HG02678 (cell line): ENCODE data around the gene CA4.

ENCODE experiments used
- ATAC-seq: cut with Tn5 transposase; IDR thresholded peaks from one replicate; pipeline ENCODE4 v1.9.1; 2021; ENCODE audit warnings: mild to moderate bottlenecking, moderate library complexity; ENCODE audit not compliant: unreplicated experiment

Gene CA4

GRCh38 chr17:60129164-60129563, 20.6 kb upstream of the CA4 start:
- no peak for ATAC-seq

DNA sequence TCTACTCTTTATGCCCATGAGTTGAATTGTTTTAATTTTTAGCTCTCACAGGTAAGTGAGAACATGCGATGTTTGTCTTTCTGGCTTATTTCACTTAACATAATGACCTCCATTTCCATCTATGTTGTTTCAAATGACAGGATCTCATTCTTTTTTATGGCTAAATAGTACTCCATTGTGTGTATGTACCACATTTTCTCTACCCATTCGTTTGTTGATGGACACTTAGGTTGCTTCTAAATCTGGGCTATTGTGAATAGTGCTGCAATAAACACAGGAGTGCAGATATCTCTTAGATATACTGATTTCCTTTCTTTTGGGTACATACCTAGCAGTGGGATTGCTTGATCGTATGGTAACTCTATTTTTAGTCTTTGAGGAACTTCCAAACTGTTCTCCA, 19.3 kb upstream of the CA4 start:
- ATAC-seq, result no peak

DNA sequence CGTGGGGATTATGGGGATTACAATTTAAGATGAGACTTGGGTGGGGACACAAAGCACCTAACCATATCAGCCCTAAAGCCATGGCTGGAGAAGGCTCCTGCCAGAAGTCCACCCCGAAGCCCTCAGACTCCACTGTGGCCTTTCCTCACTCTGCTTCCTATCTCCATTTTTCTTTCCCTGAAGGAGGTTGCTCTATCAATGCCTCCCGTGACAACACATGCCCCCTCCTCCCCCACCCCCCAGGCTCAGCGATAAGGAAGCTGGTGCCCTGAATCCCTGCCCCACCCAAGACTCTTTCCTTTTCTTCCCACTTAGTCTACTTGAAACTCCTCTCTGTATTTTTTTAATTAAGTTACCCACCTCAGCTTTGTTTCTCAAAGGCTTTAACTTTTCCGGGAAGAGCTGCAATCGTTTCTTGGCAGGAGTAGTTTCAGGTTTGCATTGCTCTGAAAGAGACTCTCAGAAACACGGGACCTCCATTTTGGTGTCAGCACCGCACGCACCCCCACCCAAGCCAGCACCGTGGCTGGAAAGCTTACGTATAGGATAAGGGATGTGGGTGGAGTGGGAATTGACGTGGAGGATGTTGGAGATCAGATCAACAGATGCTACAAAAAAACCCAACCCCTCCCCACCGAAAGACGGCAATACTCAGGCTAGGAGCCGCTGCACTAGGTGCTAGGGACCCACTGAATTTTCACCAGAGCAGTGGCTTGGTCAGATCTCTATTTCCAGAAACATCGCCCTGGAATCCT, 15.2 kb upstream of the CA4 start:
- ATAC-seq, result peak; percentile 9

DNA sequence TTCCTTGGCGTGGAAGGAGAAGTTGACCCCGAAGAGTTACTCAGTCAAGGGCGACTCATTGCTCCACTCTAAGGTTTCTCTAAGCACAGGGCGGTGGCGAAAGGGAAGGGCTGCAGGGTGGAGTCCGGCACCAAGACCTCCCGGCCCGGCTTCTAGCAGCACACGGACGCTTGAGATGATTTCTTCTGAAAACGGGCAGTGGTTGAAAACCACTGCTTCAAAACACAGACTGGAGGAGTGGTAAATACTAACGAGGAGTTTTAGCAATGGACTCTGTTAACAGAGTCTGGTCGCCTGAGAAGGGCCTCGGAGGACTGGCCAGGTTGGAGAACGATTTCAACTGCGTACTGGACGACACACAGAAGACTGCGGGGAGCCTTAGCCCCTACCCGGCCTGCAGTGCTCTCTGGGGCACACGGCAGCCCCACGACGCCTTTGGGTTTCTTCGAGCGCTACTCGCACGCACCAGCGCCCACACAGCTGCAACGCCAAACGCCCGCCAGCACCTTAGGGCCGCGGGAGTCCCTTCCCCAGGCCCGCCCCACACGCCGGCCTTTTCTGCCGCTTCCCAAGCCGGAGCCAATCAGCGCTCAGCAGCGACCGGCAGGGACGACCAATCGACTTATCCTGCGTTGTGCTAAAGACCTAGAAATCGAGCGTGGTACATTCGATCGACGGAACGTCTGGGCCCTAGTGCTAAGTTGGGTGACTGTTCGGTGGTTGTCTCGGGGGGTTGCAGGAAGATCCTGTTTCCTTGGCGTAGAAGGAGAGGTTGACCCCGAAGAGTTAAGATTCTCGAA, 14.4 kb upstream of the CA4 start:
- ATAC-seq, result peak; percentile 94

DNA sequence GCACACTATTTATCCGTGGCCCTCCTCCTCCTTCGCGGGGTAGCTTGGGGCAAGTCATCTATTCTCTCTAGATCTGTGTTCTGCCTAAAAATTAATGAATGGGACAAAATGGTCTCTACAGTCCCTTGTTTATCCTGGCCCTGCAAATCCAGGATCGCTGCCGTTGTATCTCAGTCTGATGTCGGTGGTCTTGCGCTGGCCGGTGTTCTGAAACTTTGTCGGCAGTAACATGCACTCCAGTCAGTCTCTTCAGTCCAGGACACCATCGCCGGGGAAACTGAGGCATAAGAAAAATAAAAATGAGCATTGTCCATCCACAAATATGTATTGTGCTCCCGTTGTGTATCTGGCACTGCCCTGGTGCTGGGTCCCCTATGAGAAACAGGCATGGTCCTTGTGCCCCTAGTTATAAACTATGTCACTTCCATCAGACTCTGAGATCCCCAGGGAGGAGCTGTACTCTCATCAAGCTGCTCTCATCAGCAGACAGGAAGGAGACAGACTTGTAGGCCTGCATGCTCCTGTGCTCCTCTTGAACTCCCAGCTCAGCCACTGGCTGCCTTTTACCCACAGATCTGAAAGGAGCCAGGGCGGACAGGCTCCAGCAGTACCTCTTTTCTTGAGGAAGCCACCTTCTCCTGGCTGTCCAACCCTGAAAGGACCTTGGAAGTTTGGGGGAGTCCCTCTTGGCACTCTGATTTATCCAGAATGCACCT, 13.7 kb upstream of the CA4 start:
- no peak for ATAC-seq

DNA sequence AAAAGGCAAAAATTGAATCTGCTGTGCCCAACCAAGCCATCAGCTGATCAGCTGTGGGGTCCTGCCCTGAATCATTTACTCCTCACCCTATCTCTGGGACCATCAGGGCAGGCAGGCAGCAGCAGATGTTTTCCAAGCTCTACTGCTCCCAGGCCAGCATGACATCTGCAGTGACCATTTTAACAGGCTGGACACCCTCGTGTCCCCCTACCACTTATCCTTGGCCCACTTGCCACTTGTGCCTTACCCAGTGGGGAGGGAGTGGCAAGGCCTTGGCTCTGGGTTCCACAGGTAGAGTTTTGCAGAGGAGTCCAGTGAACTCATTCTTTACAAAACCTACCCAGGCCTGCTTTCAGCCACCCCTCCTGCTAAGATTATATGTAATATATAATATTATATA, 12.0 kb upstream of the CA4 start:
- no peak for ATAC-seq

- no peak for ATAC-seq
Observed at GRCh38 chr17:60138769-60139437, 10.9 kb upstream of the CA4 start.

DNA sequence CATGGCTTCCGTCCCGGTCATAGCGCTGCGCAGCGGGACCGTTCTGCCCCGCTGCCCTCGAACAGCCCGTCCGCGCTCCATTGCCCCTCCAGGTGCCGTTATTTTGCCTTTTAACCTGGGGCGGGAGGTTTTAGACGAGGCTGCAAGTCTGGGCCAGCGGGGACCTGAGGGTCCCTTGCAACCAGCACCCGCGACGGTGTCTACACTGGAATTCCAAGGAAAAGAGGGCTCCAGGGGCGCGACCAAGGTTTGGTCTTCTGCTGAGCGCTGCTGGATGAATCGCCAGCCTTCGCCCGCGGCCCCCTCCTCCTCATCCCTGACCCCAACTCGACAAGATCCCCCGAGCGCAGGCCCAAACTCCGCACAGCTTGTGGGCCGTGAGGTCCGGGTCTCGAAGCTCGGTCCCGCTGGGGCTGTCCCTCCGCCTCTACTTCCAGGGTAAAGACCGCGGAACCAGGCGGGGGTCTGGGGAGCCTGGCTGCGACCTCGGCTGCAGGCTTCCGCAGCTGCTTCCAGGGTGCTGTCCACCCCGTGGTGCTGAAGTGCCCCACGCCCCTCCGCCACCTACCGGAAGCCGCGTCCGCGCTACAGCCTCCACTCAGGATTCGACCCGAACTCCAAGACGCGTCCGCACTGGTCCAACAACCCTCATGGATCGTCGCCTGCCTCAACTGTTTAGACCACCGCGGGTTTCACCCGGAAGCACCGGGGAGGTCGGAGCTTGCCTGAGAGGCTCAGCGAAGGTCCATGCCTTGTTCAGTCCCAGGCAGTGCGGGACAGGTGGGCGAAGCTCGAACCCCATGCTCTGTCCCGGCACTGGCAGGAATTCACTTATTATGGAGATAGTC, 10.1 kb upstream of the CA4 start:
- ATAC-seq, result no peak

DNA sequence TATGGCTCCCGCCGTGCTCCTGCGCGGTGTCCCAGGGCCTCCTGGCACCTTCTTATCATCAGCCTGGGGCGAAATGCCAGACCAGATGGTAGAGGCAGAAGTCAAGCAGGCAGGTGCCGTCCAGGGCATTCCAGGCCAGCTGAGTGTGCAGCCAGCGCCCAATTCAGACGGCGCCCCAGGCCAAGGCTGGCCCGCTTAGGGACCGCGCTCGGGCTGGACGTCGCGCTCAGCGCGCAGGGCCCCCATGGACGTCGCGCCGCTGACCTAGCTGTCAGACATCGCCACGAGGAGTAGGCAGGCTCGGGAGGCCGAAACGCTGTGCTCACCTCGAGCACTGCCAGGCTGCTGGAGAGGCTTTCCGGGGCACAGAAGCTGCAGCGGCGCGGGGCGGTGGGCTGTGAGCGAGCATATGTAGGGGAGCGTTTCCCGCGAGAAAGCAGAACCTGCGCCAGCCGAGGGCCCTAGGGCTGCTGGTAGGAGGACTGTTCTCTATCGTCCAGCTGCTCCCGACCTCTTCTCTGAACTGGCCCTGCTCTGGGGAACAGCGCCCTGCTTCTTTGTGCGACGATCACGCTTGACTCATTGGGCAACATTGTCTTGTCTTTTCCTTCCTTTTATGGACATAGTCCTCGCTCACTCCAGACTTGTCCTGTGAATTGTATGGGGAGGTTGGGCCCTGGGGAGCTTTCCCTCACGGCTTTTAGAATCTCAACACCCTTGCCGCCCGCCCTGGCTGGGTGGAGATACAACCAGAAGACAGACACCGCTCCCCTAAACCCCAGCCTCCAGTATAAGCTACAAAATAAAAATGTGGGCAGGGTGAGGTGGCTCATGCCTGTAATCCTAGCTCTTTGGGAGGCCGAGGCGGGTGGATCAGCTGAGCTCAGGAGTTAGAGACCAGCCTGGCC, 8.4 kb upstream of the CA4 start:
- no peak for ATAC-seq

DNA sequence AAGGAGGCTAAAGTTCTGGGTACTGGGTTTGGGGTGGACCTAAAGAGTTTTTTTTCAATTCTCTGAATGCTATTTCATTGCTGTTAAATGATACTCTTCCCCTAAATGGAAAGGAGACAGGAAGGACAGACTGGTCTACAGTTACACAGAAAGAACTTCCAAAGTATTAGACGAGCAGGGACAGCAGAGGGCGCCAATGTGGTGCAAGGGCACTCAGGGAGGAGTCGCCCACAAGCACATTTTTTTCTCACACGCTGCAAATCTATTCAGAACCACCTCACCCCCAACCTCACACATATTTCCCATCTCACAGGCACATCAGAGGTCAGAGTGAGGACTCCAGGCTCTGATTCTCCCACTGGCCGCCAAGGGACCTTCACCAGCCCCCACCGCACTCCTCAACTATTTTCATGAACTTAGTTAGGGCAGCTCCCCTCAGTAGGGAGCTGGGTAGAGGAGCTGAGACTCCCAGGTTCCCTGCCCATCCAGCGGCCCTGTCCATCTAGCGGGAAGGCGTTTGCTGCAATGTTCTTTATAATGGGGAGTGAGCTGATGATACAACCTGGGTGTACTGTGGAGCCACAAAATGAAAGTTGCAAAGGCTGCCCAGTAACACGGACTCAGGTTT, 6.8 kb upstream of the CA4 start:
- peak; percentile 62 for ATAC-seq

DNA sequence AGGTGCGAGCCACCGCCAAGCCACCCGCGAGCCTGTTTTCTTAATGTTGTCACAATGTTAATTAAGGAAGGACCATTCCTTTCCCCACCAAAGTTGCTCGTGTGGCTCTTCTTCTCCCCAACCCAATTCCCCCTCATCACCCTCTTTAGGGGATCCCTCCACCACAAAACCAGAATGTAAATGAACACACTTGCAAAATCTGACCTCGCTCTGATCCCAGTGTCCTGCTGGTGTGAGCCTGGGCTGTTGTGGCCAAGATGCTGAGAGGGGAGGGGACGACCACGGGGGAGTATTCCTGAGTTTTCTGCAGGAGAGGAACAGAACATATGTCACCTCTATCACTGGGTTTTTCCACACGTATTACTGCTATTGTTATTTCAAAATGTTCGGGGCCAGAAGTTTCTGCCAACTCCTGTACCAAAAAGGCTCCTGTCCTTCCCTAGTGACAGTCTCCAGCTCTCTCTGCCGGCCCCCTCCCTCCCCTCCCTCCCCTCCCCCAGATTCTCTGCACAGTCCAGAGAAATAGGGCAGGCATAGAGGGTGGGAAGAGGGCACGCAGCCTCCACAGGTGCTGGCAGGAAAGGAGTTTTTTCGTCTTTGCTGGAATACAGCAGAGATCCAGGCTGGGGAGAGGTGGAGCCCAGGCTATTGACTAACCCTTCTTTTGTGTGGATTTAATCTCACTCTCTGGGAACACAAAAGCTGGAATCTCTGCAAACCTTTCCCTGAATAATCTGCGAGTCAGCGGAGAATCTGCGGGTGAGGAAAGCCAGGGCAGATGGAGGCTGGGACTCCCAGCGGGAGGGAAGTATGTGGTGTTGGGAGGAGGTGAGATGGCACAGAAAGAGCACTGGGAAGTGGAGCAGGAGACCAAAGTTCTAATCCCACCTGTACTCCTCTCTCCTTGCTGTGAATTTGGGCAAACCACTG, 4.5 kb upstream of the CA4 start:
- no peak for ATAC-seq

DNA sequence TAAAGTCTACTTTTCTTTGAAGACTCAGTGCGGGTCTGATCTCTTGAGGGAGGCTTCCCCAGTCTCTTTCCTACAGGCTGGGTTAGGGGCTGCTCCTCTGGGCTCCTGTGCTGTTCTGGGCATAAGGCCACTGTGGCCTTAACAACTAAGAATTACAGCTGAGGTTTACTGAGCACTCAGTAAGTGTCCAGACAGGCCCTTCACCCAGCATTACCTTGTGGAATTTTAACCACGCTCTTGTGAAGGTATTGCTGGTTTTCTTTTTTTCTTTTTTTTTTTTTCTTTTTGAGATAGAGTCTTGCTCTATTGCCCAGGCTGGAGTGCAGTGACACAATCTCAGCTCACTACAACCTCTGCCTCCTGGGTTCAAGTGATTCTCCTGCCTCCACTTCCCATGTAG, 3.6 kb upstream of the CA4 start:
- no peak for ATAC-seq

GRCh38 chr17:60147553-60148223, 2.1 kb upstream of the CA4 start:
- no peak for ATAC-seq

DNA sequence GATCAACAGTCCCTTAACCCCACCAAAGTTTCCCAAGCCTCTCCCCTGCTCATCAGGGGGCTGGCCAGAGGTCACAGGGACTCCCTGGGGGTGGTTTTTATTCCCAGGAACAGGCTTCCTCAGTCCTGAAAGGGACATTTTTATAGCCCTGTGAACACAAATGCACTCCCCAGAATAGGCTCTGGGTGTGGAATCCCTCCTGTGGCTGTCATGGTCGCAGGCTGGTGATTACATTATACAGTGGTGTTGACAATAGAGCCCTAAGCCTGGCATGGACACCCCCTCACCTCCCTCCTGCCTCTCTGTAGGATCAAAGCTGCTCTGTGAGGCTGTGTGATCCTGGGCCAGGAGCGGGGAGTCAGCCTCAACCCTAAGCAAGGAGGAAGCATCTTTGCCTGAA, 1.4 kb upstream of the CA4 start:
- no peak for ATAC-seq

- ATAC-seq, result peak; percentile 61
Observed at GRCh38 chr17:60151355-60151754, 1.6 kb downstream of the CA4 start.

- ATAC-seq, result no peak
Observed at GRCh38 chr17:60153606-60154390, 4.0 kb downstream of the CA4 start.
